ENCODE results near the gene CARS1.

CARS1 gene

GRCh38 chr11:2955906-2956476, 101.2 kb downstream of the CARS1 start:
- no peak for DNase-seq (ENCODE audit: low spot score)

GRCh38 chr11:2954263-2954662, 103.0 kb downstream of the CARS1 start:
- no peak for DNase-seq (ENCODE audit: low spot score)

- no peak for DNase-seq (ENCODE audit: low spot score)
Observed at GRCh38 chr11:2952290-2952689, 104.9 kb downstream of the CARS1 start.

- peak; percentile 63 for DNase-seq (ENCODE audit: low spot score)
Observed at GRCh38 chr11:2951231-2952110, 105.8 kb downstream of the CARS1 start.

Data from COLO829 (cell line).